NCI-H128 (cell line): Measurements from ENCODE around the gene ZCCHC14.

Source experiments
- DNase-seq: peaks from one replicate; lab custom pipeline; 2025; ENCODE audit not compliant: unreplicated experiment; lab: John Stamatoyannopoulos, UW

ZCCHC14 gene

DNA sequence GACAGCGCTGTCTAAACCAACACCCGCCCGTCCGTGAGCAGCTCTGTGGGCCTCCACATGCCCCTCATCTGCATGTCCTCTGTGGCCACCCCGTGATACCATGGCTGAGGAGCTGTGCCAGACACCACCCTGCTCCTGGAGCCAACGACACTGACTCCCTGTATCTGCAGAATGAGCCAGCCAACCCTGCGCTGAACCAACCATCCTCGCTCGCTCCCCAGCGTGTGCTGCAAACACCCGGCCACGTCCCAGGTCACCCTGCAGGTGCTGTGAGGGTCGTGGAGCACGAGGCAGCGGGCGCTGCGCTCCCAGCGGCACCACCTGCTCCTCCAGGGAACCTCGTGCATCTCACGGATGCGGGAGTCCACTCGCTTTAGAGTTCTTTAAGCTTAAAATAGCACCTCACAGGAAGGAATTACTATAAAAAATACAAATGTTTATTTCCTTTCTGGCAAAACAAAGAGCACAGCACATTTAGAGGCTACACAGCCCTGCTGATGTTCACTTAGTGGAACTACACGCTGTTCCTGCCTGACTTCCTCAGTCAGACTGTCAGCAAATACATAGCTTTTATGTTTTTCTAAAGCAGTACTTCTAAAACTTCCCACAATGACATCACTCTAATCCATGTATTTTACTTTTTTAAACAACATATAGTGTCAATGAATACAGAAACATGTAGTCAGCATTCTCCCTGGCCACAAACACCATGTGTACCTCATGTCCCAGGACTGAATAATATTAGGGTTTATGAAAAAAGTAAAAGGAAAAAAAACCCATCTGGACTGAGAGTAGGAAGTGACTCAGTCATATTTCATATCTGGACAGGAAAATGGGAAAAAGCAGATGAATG is 57.2 kb downstream of the ZCCHC14 start:
- no peak for DNase-seq

DNA sequence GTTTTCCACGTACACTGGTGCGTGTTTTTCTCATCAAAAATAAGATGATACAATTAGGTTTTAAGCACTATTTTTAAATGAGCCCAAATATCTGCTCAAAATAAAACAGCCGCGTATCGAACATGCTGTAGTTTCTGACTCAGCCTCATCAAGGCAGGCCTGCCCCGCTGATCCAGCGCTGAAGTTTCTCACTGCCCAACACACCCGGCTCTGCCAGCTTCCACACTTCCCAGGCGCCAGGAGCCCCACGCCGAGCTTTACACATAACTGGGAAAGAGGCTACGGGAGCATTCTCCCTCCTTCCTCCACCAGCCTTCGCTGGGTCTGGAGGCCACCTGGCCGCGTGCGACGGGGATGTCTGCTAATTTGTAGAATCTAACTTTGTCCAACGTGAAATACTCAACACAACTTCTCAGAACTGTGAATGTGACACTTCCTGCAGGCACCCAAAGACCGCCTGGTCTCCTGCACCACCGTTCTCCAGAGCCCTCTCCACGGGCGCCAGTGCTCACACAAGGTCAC is 58.6 kb downstream of the ZCCHC14 start:
- DNase-seq: no peak

DNA sequence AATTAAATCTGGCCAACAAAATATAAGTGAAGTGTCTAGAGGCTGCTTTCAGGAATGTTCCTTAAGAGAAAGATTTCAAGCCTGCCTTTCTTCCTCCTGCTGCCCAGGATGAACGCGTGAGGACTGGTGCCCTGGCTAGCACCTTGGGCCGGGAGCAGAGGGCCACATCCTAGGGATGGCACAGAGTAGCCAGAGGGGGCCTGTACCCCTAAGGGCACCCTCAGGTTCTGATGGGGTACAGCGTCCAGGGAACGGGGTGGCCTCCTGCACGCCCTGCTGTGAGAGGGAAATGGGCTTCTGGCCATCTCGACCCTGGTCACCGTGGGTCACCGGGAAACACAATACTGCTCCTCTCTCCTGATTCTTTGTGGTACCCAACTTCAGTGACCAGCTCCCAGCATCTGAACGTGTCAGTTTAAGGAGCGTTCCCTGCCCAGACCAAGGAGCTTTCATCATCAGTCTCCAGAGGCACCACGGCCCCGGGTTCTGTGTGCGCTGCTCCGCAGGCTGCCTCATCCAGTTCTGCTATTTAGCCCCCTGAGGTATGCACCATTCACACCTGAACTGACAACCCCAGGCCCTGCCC is 60.4 kb downstream of the ZCCHC14 start:
- no peak for DNase-seq

DNA sequence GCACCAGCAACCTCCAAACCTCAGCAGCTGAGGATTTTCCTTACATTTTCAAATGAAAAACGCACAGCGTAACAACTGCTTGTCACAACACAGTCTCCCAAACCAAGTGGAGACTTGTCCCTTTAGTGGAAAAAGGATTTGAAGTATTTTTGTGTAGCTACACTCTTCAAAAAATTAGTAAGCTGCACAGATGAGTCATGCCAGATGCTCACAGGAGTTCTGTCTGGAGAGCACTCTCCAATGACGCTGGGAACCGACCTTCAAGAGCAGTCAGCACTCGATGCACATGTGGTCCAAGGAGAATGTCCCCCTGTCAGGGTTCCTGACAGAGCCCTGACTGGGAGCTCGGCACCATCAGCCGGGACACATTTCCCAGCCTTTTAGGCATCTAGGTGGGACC is 60.9 kb downstream of the ZCCHC14 start:
- no peak for DNase-seq

DNA sequence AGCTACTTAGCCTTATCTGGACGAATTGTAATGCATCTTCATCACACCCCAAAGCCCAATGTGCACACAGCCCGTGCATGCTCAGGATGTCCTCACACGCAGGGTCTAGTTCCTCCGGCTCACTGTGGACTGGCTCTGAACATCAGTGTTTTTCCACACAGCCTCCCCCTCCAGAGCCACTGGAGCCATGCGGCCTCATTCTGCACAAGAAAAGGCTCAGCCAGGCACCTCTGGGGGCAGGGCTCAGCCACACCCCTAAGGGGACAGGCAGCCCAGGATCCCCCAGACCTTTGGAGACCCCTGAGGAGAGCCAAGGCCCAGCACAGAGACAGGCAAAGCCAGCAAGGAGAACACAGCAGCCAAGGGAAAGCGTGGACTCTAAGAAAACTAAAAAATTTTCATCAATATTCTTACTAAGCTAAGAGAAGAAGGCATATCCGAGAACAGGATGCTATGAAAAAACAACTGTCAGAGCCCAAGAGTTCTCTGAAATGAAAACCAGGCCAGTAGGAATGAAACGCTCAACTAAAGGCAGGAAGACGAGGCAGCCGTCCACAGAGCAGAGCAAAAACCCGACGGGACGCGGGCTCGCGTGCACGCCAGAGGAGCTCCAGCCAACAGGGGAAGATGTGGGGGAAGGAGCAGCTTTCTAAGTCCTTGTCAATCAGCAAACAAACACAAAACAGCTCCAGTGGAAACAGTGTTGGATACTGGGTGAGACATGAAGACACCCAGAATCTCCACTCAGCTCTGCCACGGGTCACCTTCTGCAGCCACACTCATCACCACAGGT is 66.2 kb downstream of the ZCCHC14 start:
- DNase-seq: no peak

DNA sequence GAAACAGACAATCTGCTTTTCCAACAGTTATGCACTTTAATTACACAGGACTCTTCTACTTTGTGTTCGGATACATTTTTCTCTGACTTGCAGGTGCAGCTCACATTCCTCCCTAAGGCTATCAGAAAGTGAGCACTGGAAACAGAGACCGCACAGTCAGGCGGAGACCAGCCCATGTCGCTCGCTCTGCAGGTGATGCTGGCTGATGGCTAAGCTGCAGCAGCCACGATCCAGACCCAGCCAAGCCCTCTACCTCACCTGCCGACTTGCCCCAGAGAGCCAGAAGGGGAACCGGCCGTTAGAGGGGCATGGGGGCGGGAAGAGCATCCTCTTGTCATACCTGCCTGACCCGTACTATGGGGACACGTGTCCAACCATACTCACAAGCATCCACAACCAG is 66.9 kb downstream of the ZCCHC14 start:
- DNase-seq: no peak

DNA sequence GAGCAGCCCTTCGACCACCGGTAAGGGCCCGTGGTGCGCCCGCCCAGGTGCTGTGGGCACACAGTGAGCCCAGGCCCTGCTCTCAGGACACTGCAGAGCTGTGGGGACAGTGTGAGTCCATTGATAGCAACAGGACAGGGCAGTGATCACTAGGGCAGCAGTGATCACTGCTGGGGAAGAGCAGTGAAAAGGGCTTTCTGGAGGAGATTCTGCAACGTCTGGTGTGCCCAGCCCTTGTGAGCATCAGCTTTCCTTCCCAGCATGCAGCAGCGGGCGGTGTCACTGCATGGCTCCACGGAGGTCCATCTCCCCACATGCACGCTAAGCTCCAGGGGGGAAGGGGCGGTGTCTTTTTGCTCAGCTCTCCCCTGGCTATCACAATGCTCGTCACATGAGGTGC is 68.6 kb downstream of the ZCCHC14 start:
- no peak for DNase-seq

GRCh38 chr16:87423429-87423828 is 69.4 kb downstream of the ZCCHC14 start:
- DNase-seq: no peak

- no peak for DNase-seq
These were observed 70.7 kb downstream of the ZCCHC14 start for GRCh38 chr16:87422106-87422505.

- DNase-seq: no peak
These were observed 71.6 kb downstream of the ZCCHC14 start for GRCh38 chr16:87421003-87421912.

DNA sequence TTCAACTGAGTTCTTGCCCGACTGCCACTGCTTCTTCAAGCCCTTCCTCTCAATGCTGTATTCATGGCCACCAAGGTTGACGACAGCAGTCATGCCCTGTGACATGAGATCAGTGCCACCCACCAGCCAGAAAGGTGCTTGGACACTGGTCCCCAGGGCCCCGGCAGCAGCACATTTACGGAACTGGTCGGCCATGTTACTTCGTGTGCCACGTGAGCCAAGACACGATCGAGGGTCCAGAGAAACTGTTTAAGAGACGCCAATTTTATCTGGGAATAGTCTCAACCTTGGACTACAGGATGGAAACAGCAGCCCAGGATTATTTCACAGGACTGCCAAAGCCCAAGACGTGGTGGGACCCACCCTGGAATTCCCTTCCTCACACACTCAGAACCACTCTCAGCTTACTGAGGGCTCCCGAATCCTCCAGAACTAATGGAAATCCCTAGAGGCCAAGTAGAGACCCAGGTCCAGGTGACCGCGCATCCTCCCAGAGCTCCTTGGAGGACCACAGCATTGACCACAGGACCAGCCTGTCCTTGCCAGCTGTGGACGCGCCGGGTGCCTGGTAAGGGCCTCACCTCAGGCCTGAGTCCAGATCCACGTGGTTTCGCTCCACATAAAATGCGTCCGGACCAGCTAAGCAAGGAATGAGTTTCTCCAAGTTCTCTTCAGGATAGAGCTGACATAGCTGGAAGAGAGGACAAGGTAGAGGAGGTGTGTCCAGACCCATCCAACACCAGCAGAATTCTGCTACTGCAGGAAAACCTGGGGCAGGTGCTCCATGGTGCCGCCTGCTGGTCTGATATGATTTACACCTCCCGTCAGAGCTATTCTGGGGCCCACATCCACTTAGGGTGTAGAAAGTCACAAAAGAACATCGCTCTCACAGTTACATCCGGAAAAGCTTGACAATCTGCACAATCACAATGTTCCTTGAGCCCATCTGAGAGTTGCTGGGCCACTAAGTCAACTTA is 72.5 kb downstream of the ZCCHC14 start:
- DNase-seq: no peak

DNA sequence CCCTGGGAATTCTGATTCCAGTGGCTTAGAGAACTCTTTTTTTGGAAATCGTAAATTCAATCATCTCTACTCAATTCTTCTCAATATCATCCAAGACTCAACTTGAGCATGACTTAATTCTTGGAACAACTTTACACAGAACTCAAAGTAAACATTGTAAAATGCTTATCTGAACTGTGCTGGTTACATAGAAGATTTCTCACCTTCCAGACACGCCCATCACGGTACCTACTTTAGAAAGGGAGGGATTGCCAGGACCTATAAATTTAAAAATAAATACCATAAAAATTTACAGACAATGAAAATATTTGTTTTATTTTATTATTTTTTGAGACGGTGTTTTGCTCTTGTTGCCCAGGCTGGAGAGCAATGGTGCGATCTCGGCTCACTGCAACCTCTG is 74.2 kb downstream of the ZCCHC14 start:
- no peak for DNase-seq

GRCh38 chr16:87418216-87418615 is 74.6 kb downstream of the ZCCHC14 start:
- DNase-seq: no peak

DNA sequence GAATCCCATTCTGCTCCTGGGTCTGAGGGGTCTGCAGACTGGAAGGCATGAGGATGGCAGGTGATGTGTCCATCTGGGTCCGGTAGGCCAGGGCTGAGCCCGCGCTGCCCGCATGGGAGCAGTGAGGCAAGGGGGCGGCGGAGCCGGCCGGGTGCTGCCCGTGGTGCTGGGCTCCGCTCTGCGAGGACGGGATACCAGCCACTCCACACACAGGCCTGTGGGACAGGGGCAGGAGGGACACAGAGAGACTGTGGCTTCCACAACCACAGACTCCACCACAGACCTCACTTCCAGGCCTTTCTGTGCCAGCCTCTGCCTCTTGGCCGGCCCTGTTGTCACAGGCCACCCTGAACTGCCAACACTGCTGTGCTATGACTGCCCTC is 75.3 kb downstream of the ZCCHC14 start:
- no peak for DNase-seq

DNA sequence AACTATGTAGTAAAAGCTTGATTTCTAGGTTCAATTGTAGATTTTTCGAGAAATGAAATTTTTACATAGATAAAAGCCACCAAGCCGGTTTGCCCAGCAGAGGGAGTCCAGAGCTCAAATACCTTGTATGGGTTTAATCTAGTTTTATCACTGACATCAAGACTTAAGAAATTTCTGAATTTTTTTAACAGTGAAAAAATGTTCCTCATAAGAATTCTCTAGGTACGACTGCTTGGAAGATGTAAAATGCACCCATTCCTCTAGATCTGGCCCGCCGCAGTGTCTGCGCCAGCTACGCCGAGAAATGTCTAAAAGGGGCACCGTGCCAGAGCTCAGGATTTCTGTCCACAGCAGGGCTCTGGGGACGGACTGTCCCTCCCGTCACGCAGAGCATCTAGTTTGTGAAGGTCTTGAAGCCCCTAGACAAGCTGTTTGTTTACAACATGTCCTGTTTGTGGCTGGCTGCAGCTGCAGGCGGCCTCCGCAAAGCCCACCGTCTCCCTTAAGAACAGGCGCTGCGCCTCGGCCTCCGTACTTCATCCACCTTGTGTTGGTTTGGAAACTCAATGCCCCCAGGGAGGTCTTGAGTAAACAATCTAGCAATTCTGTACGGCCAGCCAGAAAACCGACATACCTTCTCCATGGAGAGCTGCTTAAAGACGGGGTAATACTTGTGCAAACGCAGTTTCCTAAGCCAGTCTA is 75.8 kb downstream of the ZCCHC14 start:
- DNase-seq: no peak

- DNase-seq: no peak
These were observed 77.4 kb downstream of the ZCCHC14 start for GRCh38 chr16:87415441-87415840.

- no peak for DNase-seq
These were observed 78.6 kb downstream of the ZCCHC14 start for GRCh38 chr16:87414251-87414680.

DNA sequence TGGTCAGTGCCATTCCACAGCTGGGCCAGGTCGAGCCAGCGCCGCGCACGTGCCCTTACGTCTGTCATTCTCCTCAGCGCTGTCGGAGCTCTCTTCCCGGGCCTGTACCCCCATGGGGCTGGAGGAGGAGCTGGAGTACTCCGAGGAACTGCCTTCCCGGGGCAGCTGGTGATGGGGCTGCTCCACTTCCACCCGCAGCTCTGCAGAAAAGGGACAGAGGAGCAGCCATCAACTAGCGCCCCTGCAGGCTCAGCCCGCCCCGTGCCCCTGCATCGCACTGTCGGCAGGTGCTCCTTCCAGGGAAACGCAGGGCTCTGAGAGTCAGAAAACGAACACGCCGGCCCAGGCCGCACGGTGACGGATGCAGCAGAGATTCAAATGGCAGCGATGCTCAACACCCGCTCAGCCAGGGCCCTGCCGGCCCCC is 79.8 kb downstream of the ZCCHC14 start:
- DNase-seq: no peak
